ENCODE results near the gene IL36G.

IL36G gene

GRCh38 chr2:113024764-113025163, 47.0 kb downstream of the IL36G start:
- no peak for DNase-seq

- DNase-seq: no peak
Measured at GRCh38 chr2:113025737-113026136, 47.9 kb downstream of the IL36G start.

GRCh38 chr2:113027691-113028090, 49.9 kb downstream of the IL36G start:
- no peak for DNase-seq

- DNase-seq: no peak
Measured at GRCh38 chr2:113028112-113028511, 50.3 kb downstream of the IL36G start.

GRCh38 chr2:113032737-113033136, 54.9 kb downstream of the IL36G start:
- no peak for DNase-seq

GRCh38 chr2:113034016-113034415, 56.2 kb downstream of the IL36G start:
- DNase-seq: no peak
